ENCODE results near the gene TINCR. TPM values are rescaled to one million over a fixed set of nuclear protein-coding genes. Genes with fewer than 3 reads are reported as not detected.

The TINCR gene
- polyA plus RNA-seq, 2 donors: 43.1 to 59.7 TPM

- 86 to 88% methylated on average over 3 of the region's 3 CpGs for WGBS, 2 donors
- H3K27me3 ChIP-seq (ENCODE audit: control insufficient read depth in 1 of 2, insufficient read depth in 2 of 2, low read length in 2 of 2): no peaks in the 10 kb centered on the region
- H3K27ac ChIP-seq (ENCODE audit: low read depth in 2 of 2, low read length in 1 of 2): no peak overlapping the region
- no peak overlapping the region for H3K4me3 ChIP-seq (ENCODE audit: low read depth in 1 of 2, low read length in 2 of 2)
- H3K9me3 ChIP-seq (ENCODE audit: control insufficient read depth in 2 of 2, insufficient read depth in 1 of 2, low read depth in 1 of 2, low read length in 1 of 2): no peaks in the 10 kb centered on the region
- no peaks in the 10 kb centered on the region for H3K4me1 ChIP-seq (ENCODE audit: control insufficient read depth in 2 of 2, insufficient read depth in 2 of 2, low read length in 1 of 2)
- H3K36me3 ChIP-seq (ENCODE audit: control insufficient read depth in 2 of 2, insufficient read depth in 2 of 2, low read length in 1 of 2): peaks cover 41 to 48% of the 10 kb centered on the region in 2 donors
Measured at GRCh38 chr19:5605362-5605761, 37.6 kb upstream of the TINCR start.

- Histone ChIP-seq H3K4me3 (ENCODE audit: low read depth in 1 of 2, low read length in 2 of 2) (no peak overlapping the region), H3K27ac (ENCODE audit: low read depth in 2 of 2, low read length in 1 of 2) (no peak overlapping the region), H3K9me3 (ENCODE audit: control insufficient read depth in 2 of 2, insufficient read depth in 1 of 2, low read depth in 1 of 2, low read length in 1 of 2) (no peaks in the 10 kb centered on the region), H3K27me3 (ENCODE audit: control insufficient read depth in 1 of 2, insufficient read depth in 2 of 2, low read length in 2 of 2) (no peaks in the 10 kb centered on the region), H3K36me3 (ENCODE audit: control insufficient read depth in 2 of 2, insufficient read depth in 2 of 2, low read length in 1 of 2) (peaks cover 47 to 52% of the 10 kb centered on the region in 2 donors), H3K4me1 (ENCODE audit: control insufficient read depth in 2 of 2, insufficient read depth in 2 of 2, low read length in 1 of 2) (no peaks in the 10 kb centered on the region)
- 73 to 82% methylated on average over 5 of the region's 5 CpGs for WGBS, 2 donors
Measured at GRCh38 chr19:5603626-5604025, 35.9 kb upstream of the TINCR start.

GRCh38 chr19:5600797-5601196, 33.0 kb upstream of the TINCR start:
- WGBS, 2 donors: 87 to 90% methylated on average over 8 of the region's 8 CpGs
- no peaks in the 10 kb centered on the region for H3K9me3 ChIP-seq (ENCODE audit: control insufficient read depth in 2 of 2, insufficient read depth in 1 of 2, low read depth in 1 of 2, low read length in 1 of 2)
- no peak overlapping the region for H3K27ac ChIP-seq (ENCODE audit: low read depth in 2 of 2, low read length in 1 of 2)
- H3K27me3 ChIP-seq (ENCODE audit: control insufficient read depth in 1 of 2, insufficient read depth in 2 of 2, low read length in 2 of 2): no peaks in the 10 kb centered on the region
- no peaks in the 10 kb centered on the region for H3K4me1 ChIP-seq (ENCODE audit: control insufficient read depth in 2 of 2, insufficient read depth in 2 of 2, low read length in 1 of 2)
- H3K36me3 ChIP-seq (ENCODE audit: control insufficient read depth in 2 of 2, insufficient read depth in 2 of 2, low read length in 1 of 2): peaks cover 45 to 47% of the 10 kb centered on the region in 2 donors
- H3K4me3 ChIP-seq (ENCODE audit: low read depth in 1 of 2, low read length in 2 of 2): no peak overlapping the region

GRCh38 chr19:5595745-5596144, 28.0 kb upstream of the TINCR start:
- Histone ChIP-seq H3K27me3 (ENCODE audit: control insufficient read depth in 1 of 2, insufficient read depth in 2 of 2, low read length in 2 of 2) (no peaks in the 10 kb centered on the region), H3K36me3 (ENCODE audit: control insufficient read depth in 2 of 2, insufficient read depth in 2 of 2, low read length in 1 of 2) (peaks cover 50 to 67% of the 10 kb centered on the region in 2 donors), H3K27ac (ENCODE audit: low read depth in 2 of 2, low read length in 1 of 2) (no peak overlapping the region), H3K4me1 (ENCODE audit: control insufficient read depth in 2 of 2, insufficient read depth in 2 of 2, low read length in 1 of 2) (no peaks in the 10 kb centered on the region), H3K9me3 (ENCODE audit: control insufficient read depth in 2 of 2, insufficient read depth in 1 of 2, low read depth in 1 of 2, low read length in 1 of 2) (no peaks in the 10 kb centered on the region), H3K4me3 (ENCODE audit: low read depth in 1 of 2, low read length in 2 of 2) (no peak overlapping the region)
- WGBS, 2 donors: 92 to 94% methylated on average over 9 of the region's 9 CpGs

GRCh38 chr19:5595129-5595528, 27.4 kb upstream of the TINCR start:
- Histone ChIP-seq H3K27me3 (ENCODE audit: control insufficient read depth in 1 of 2, insufficient read depth in 2 of 2, low read length in 2 of 2) (no peaks in the 10 kb centered on the region), H3K27ac (ENCODE audit: low read depth in 2 of 2, low read length in 1 of 2) (no peak overlapping the region), H3K4me3 (ENCODE audit: low read depth in 1 of 2, low read length in 2 of 2) (no peak overlapping the region), H3K36me3 (ENCODE audit: control insufficient read depth in 2 of 2, insufficient read depth in 2 of 2, low read length in 1 of 2) (peaks cover 51 to 72% of the 10 kb centered on the region in 2 donors), H3K9me3 (ENCODE audit: control insufficient read depth in 2 of 2, insufficient read depth in 1 of 2, low read depth in 1 of 2, low read length in 1 of 2) (no peaks in the 10 kb centered on the region), H3K4me1 (ENCODE audit: control insufficient read depth in 2 of 2, insufficient read depth in 2 of 2, low read length in 1 of 2) (no peaks in the 10 kb centered on the region)
- 92 to 94% methylated on average over 18 of the region's 18 CpGs for WGBS, 2 donors

- H3K36me3 ChIP-seq (ENCODE audit: control insufficient read depth in 2 of 2, insufficient read depth in 2 of 2, low read length in 1 of 2): peaks cover 54 to 74% of the 10 kb centered on the region in 2 donors
- H3K27me3 ChIP-seq (ENCODE audit: control insufficient read depth in 1 of 2, insufficient read depth in 2 of 2, low read length in 2 of 2): no peaks in the 10 kb centered on the region
- H3K9me3 ChIP-seq (ENCODE audit: control insufficient read depth in 2 of 2, insufficient read depth in 1 of 2, low read depth in 1 of 2, low read length in 1 of 2): no peaks in the 10 kb centered on the region
- H3K4me1 ChIP-seq (ENCODE audit: control insufficient read depth in 2 of 2, insufficient read depth in 2 of 2, low read length in 1 of 2): no peaks in the 10 kb centered on the region
- H3K27ac ChIP-seq (ENCODE audit: low read depth in 2 of 2, low read length in 1 of 2): no peak overlapping the region
- H3K4me3 ChIP-seq (ENCODE audit: low read depth in 1 of 2, low read length in 2 of 2): no peak overlapping the region
- 86 to 94% methylated on average over 7 of the region's 7 CpGs for WGBS, 2 donors
Measured at GRCh38 chr19:5594521-5594950, 26.8 kb upstream of the TINCR start.

GRCh38 chr19:5593343-5594255, 25.8 kb upstream of the TINCR start:
- peaks cover 44 to 75% of the 10 kb centered on the region in 2 donors for H3K36me3 ChIP-seq (ENCODE audit: control insufficient read depth in 2 of 2, insufficient read depth in 2 of 2, low read length in 1 of 2)
- WGBS, 2 donors: 94% methylated on average over 67 of the region's 67 CpGs
- H3K9me3 ChIP-seq (ENCODE audit: control insufficient read depth in 2 of 2, insufficient read depth in 1 of 2, low read depth in 1 of 2, low read length in 1 of 2): no peaks in the 10 kb centered on the region
- H3K4me1 ChIP-seq (ENCODE audit: control insufficient read depth in 2 of 2, insufficient read depth in 2 of 2, low read length in 1 of 2): peaks cover 0 to 2% of the 10 kb centered on the region in 2 donors
- no peaks in the 10 kb centered on the region for H3K27me3 ChIP-seq (ENCODE audit: control insufficient read depth in 1 of 2, insufficient read depth in 2 of 2, low read length in 2 of 2)
- H3K4me3 ChIP-seq (ENCODE audit: low read depth in 1 of 2, low read length in 2 of 2): no peak overlapping the region
- no peak overlapping the region for H3K27ac ChIP-seq (ENCODE audit: low read depth in 2 of 2, low read length in 1 of 2)

GRCh38 chr19:5592531-5593342, 25.0 kb upstream of the TINCR start:
- no peak overlapping the region for H3K27ac ChIP-seq (ENCODE audit: low read depth in 2 of 2, low read length in 1 of 2)
- H3K27me3 ChIP-seq (ENCODE audit: control insufficient read depth in 1 of 2, insufficient read depth in 2 of 2, low read length in 2 of 2): no peaks in the 10 kb centered on the region
- H3K9me3 ChIP-seq (ENCODE audit: control insufficient read depth in 2 of 2, insufficient read depth in 1 of 2, low read depth in 1 of 2, low read length in 1 of 2): no peaks in the 10 kb centered on the region
- peaks cover 40 to 77% of the 10 kb centered on the region in 2 donors for H3K36me3 ChIP-seq (ENCODE audit: control insufficient read depth in 2 of 2, insufficient read depth in 2 of 2, low read length in 1 of 2)
- H3K4me1 ChIP-seq (ENCODE audit: control insufficient read depth in 2 of 2, insufficient read depth in 2 of 2, low read length in 1 of 2): peaks cover 2 to 7% of the 10 kb centered on the region in 2 donors
- 90% methylated on average over 24 of the region's 24 CpGs for WGBS, 2 donors
- no peak overlapping the region for H3K4me3 ChIP-seq (ENCODE audit: low read depth in 1 of 2, low read length in 2 of 2)

GRCh38 chr19:5591476-5591875, 23.7 kb upstream of the TINCR start:
- peaks cover 4 to 7% of the 10 kb centered on the region in 2 donors for H3K4me1 ChIP-seq (ENCODE audit: control insufficient read depth in 2 of 2, insufficient read depth in 2 of 2, low read length in 1 of 2)
- H3K27ac ChIP-seq (ENCODE audit: low read depth in 2 of 2, low read length in 1 of 2): no peak overlapping the region
- no peaks in the 10 kb centered on the region for H3K9me3 ChIP-seq (ENCODE audit: control insufficient read depth in 2 of 2, insufficient read depth in 1 of 2, low read depth in 1 of 2, low read length in 1 of 2)
- 88 to 93% methylated on average over 17 of the region's 17 CpGs for WGBS, 2 donors
- H3K36me3 ChIP-seq (ENCODE audit: control insufficient read depth in 2 of 2, insufficient read depth in 2 of 2, low read length in 1 of 2): peaks cover 33 to 79% of the 10 kb centered on the region in 2 donors
- no peak overlapping the region for H3K4me3 ChIP-seq (ENCODE audit: low read depth in 1 of 2, low read length in 2 of 2)
- no peaks in the 10 kb centered on the region for H3K27me3 ChIP-seq (ENCODE audit: control insufficient read depth in 1 of 2, insufficient read depth in 2 of 2, low read length in 2 of 2)

All from esophagus (tissue), 2 donors.